GM20000 (cell line): ENCODE results near the gene PQBP1.
A peak's percentile ranks its signal among the peaks of the same experiment; 100 is the strongest.

Experiments used
- DNase-seq: peaks from one replicate; pipeline ENCODE4 v3.0.0; 2012; ENCODE audit warnings: low spot score
- CTCF ChIP-seq: IDR thresholded peaks from 2 replicates; pipeline ENCODE4 v1.5.1; 2012; ENCODE audit warnings: mild to moderate bottlenecking, control low read depth; ENCODE audit errors: extremely low read depth, missing control alignments

PQBP1 gene

GRCh38 chrX:48911412-48912182 lies 13.9 kb downstream of the PQBP1 start, which contains the start of gene SLC35A2:
Gene SLC35A2, minus strand, starts transcription at chrX:48911646. Its CDS starts 10 bp downstream, at chrX:48911636.
- TF ChIP-seq CTCF: no peak
- peak; percentile 71 for DNase-seq

GRCh38 chrX:48913605-48914366 lies 16.1 kb downstream of the PQBP1 start:
- TF ChIP-seq CTCF: no peak
- DNase-seq: no peak

DNA sequence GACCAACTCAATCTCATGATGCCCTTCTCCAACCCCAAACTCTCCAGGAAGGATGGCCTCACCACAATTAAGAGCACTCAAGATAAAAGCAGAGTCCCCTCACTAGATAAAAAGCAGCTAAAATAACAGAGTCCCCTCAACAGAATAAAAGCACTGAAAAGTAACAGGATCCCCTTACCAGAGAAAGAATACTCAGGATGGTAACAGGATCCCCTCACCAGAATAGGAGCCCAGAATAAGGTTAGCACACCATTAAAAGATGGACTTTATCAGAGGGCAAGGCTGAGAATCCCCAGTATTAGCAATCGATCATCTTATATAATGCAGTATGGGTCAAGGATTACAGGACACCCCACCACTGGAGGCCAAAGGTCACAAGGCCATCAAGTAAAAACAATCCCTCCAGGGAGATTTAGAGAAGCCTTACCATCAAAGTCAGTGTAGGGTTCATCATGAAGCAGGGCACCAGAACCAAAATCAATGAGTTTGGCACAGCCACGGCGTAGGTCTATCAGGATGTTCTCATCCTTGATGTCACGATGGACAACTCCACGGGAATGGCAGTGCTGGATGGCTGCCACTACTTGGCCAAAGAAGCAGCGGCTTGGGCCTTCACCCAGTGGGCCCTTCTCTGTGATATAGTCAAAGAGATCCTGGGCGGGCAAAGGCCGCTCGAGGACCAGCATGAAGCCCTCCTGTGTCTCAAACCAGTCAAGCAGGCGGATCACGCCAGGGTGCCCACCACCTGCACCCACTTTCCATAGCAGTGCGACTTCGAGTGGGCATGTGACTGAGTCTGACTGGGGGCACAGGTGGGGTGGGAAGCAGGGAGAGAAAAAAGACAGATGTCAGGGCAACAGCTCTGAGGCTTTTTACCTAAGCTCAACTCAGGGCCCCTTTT lies 17.1 kb downstream of the PQBP1 start:
- no peak for TF ChIP-seq CTCF
- DNase-seq: no peak

- peak; percentile 40 for TF ChIP-seq CTCF
- peak; percentile 79 for DNase-seq
Measured at GRCh38 chrX:48917139-48918001, 19.6 kb downstream of the PQBP1 start.

DNA sequence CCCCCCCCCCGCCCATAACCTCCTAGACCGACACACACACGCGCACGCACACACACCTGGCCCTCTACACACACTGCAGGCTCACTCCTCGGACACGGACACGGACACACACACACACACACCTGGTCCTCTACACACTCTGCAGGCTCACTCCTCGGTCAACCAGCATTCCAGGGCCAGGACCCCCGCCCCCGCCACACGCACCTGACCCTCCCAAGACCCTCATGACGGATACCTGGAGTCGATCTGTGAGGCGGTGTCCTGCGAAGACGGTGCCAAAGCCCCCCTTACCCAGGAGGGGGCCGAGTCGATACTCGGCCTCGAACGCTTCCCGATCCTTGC lies 20.5 kb downstream of the PQBP1 start:
- no peak for DNase-seq
- TF ChIP-seq CTCF: no peak

DNA sequence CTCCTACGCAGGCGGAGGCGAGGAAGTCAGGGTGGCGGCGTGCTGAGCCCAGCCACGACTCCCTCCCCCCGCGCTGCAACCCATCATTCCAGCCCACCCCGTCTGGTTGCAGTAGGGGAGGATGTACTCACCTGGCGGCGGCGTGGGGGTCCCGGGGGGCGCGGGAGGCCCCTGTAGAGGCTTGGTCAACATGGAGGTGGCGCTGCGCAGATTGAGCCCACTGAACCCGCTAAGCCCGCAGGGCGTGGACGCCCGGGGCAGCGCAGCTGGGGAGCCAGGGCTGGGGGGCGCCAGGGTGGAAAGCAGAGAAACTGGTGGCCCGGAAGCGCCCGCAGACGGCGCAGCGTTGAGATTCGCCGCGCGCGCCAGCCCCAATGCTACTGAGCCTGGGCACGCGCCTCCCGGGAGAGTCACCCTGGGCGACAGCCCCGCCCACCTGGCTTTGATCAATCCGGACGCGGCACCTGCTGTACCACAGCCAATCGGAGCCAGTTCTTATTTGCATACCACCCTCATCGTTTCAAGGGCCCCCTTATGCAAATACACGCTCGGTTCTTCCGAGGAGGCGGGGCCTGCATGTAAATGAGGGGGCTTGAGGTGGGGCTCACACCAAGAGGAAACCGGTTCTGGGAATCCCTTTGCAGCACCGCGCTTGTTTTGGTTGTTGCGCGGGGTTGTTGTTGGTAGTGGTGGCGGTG lies 21.1 kb downstream of the PQBP1 start, which contains the start of gene PIM2:
Gene PIM2 (minus strand): TSS at position 382 of the 698 bp plus-strand sequence. CDS start 190 bp downstream, at position 192.
- TF ChIP-seq CTCF: no peak
- DNase-seq: peak; percentile 87
